ENCODE results near the gene WWOX. TPM values are rescaled to one million over a fixed set of nuclear protein-coding genes. Genes with fewer than 3 reads are reported as not detected.

WWOX gene
- total and polyA plus RNA-seq, 2 of the 8 experiments (the other 6 are each of a cell fraction or from before 2014, with no cell fraction given) = 5.4 to 16.7 TPM

GRCh38 chr16:79165079-79165478 is 1065.6 kb downstream of the WWOX start:
- FAIRE-seq = no peak
- H3K4me2 ChIP-seq (ENCODE audit: insufficient read depth in 1 of 2, low read depth in 2 of 2, low read length in 2 of 2) = no peak overlapping the region
- H2BK5ac ChIP-seq (ENCODE audit: low read depth, low read length) = no peak overlapping the region
- H3K27me3 ChIP-seq (replicated peaks in 1 of 4; ENCODE audit: control insufficient read depth in 3 of 4, extremely low read depth in 1 of 4, insufficient read depth in 3 of 4, low read length in 3 of 4) = no peaks in the 10 kb centered on the region
- ChIA-PET POLR2A (ENCODE audit: partially characterized antibody) (no interaction called here), CTCF (ENCODE audit: partially characterized antibody) (no interaction called here)
- H4K5ac ChIP-seq (ENCODE audit: insufficient read length, low read depth, low read length) = no peak overlapping the region
- no peaks in the 10 kb centered on the region; the same call in 1 of the 2 replicates for H3K23me2 ChIP-seq (ENCODE audit: low read depth, low read length)
- H2BK12ac ChIP-seq (ENCODE audit: low read depth, low read length) = no peak overlapping the region
- H3K23ac ChIP-seq (ENCODE audit: insufficient read length) = no peak overlapping the region
- no peak overlapping the region for H2BK120ac ChIP-seq (replicated peaks; ENCODE audit: low read depth, low read length)
- no peak overlapping the region for H3K56ac ChIP-seq (replicated peaks; ENCODE audit: insufficient read length, low read depth, low read length)
- no peak overlapping the region for H3K9ac ChIP-seq (replicated peaks in 1 of 4; ENCODE audit: extremely low read depth in 1 of 4, low read depth in 3 of 4, low read length in 3 of 4)
- H3K9me3 ChIP-seq (ENCODE audit: insufficient read depth in 2 of 2, low read depth in 1 of 2, low read length in 1 of 2) = peaks cover 6 to 7% of the 10 kb centered on the region in 2 experiments; a peak in 2 of 4 replicates
- no peak overlapping the region for H4K91ac ChIP-seq (replicated peaks; ENCODE audit: insufficient read length, low read length)
- no peak overlapping the region for H3K18ac ChIP-seq (ENCODE audit: extremely low read depth, low read length)
- H3K27ac ChIP-seq (ENCODE audit: low read depth, low read length) = no peak overlapping the region
- H2BK20ac ChIP-seq (ENCODE audit: low read length) = no peak overlapping the region
- H3K4me1 ChIP-seq (replicated peaks in 1 of 4; ENCODE audit: control insufficient read depth in 3 of 4, insufficient read depth in 4 of 4, low read length in 3 of 4) = peaks cover 6 to 16% (median 7%) of the 10 kb centered on the region in 4 experiments; a peak in 6 of 7 replicates
- no peaks in the 10 kb centered on the region for H3K79me1 ChIP-seq (ENCODE audit: low read depth, low read length)
- 94% methylated on average over 9 of the region's 9 CpGs; no CpG with 5 or more reads in 1 of the 2 experiments for WGBS, 2 experiments (ENCODE audit: extremely low coverage in 1 of 2, insufficient coverage in 1 of 2, insufficient read length in 1 of 2, insufficient replicate concordance in 2 of 2, low coverage in 1 of 2, low lambda C conversion rate in 2 of 2, missing lambda C conversion rate in 1 of 2)
- H3K4me3 ChIP-seq (ENCODE audit: extremely low read depth in 1 of 4, insufficient read depth in 2 of 4, low read depth in 3 of 4, low read length in 4 of 4) = no peak overlapping the region
- DNase-seq (ENCODE audit: low read depth in 1 of 2, low spot score in 2 of 2) = no peak
- no peaks in the 10 kb centered on the region for H4K20me1 ChIP-seq (replicated peaks in 1 of 2; ENCODE audit: control insufficient read depth in 1 of 2, insufficient read depth in 2 of 2, low read length in 2 of 2)
- H3K36me3 ChIP-seq (ENCODE audit: control insufficient read depth in 2 of 4, insufficient read depth in 4 of 4, low read length in 3 of 4) = no peaks in the 10 kb centered on the region
- H4K8ac ChIP-seq (ENCODE audit: extremely low read depth, insufficient read depth, low read length) = no peak overlapping the region
- no peaks in the 10 kb centered on the region for H3K79me2 ChIP-seq (ENCODE audit: control insufficient read depth in 1 of 2, insufficient read depth in 2 of 2, low read length in 2 of 2)
- H3K4ac ChIP-seq (replicated peaks; ENCODE audit: insufficient read length, low read depth, low read length) = no peak overlapping the region
- no peak overlapping the region for H3K14ac ChIP-seq (ENCODE audit: insufficient read length)
- no peak overlapping the region for H2BK15ac ChIP-seq (ENCODE audit: low read length)
- H2AFZ ChIP-seq (ENCODE audit: low read length) = no peak overlapping the region
- no peak overlapping the region for H2AK5ac ChIP-seq (ENCODE audit: low read depth, low read length)
- TF ChIP-seq RAD21 (IDR thresholded peaks at IDR 0.05 in 1 of 2, conservative IDR thresholded peaks at IDR 0.05 in 1 of 2; ENCODE audit: low read depth in 2 of 2, low read length in 2 of 2) = no peak
- TF ChIP-seq ATF3 (IDR thresholded peaks at IDR 0.05; ENCODE audit: insufficient read depth, low read depth, low read length) = no peak
- no peak for TF ChIP-seq SIX5 (IDR thresholded peaks at IDR 0.05; ENCODE audit: low read depth, low read length)
- no peak for TF ChIP-seq EP300 (IDR thresholded peaks at IDR 0.05; ENCODE audit: borderline replicate concordance in 1 of 2, low read depth in 2 of 2, low read length in 2 of 2)
- TF ChIP-seq SRF (IDR thresholded peaks at IDR 0.05; ENCODE audit: low read depth, low read length) = no peak
- no peak for TF ChIP-seq POLR2AphosphoS5 (IDR thresholded peaks at IDR 0.05; ENCODE audit: low read depth, low read length)
- no peak for TF ChIP-seq E2F6 (IDR thresholded peaks at IDR 0.05)
- TF ChIP-seq SIRT6 (IDR thresholded peaks at IDR 0.05; ENCODE audit: low read length) = no peak
- TF ChIP-seq, protein P1, sequence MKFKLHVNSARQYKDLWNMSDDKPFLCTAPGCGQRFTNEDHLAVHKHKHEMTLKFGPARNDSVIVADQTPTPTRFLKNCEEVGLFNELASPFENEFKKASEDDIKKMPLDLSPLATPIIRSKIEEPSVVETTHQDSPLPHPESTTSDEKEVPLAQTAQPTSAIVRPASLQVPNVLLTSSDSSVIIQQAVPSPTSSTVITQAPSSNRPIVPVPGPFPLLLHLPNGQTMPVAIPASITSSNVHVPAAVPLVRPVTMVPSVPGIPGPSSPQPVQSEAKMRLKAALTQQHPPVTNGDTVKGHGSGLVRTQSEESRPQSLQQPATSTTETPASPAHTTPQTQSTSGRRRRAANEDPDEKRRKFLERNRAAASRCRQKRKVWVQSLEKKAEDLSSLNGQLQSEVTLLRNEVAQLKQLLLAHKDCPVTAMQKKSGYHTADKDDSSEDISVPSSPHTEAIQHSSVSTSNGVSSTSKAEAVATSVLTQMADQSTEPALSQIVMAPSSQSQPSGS (IDR thresholded peaks at IDR 0.05; ENCODE audit: low read length) = no peak
- no peak for TF ChIP-seq ZNF274 (IDR thresholded peaks at IDR 0.05; ENCODE audit: borderline replicate concordance, extremely low read depth, low read length)
- no peak for TF ChIP-seq CBX8 (IDR thresholded peaks at IDR 0.05; ENCODE audit: borderline replicate concordance, low read depth, low read length)

All from H1 (cell line).